Measurements from ENCODE around the gene DNTTIP2. TPM values are rescaled to one million over a fixed set of nuclear protein-coding genes. Genes with fewer than 3 reads are reported as not detected.
"Not testable (repeated sequence)": the region's sequence is repeated elsewhere in the genome, so short reads cannot be mapped to it uniquely, and the experiment has no call there.

Gene DNTTIP2
- total and polyA plus RNA-seq, 2 donors (not counting 3 experiments of a cell fraction or from before 2014, with no cell fraction given) = 8.0 to 53.7 TPM

- H3K36me3 ChIP-seq (ENCODE audit: control insufficient read depth in 2 of 2, extremely low read depth in 1 of 2, insufficient read depth in 2 of 2, low read length in 2 of 2) = peaks cover 8 to 46% of the 10 kb centered on the region in 2 experiments
- POLR2A ChIA-PET = no interaction called here
- no peak for FAIRE-seq
Measured at GRCh38 chr1:93871366-93871765, 7.6 kb downstream of the DNTTIP2 start.

DNA sequence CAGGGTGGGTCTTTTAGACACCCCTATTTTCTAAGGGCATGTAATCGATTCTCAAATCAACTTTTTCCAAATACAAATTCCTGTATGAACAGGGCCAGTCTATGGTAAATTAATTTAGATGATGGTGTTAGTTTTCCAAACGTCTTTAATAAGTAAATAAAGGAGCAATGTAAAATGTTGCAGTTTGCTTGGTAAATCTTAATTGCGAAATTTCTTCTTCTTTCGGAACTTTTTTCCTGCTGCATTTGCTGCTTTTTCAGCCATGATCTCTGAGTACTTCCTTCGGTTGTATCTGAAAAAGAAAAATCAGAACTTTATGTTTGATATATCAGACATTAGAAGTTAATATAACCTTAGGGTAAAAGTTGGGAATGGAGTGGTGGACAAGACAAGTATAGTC, 9.4 kb downstream of the DNTTIP2 start:
- POLR2A ChIA-PET = no interaction called here
- DNase-seq (ENCODE audit: low read depth, low spot score) = no peak
- BruUV-seq (replicated peaks) = no TSS peak

More at GRCh38 chr1:93871366-93871765, 7.6 kb downstream of the DNTTIP2 start:
- CTCF ChIA-PET = no interaction called here
- H3K9ac ChIP-seq (replicated peaks; ENCODE audit: extremely low read depth, insufficient read depth, low read length) = no peak overlapping the region
- TF ChIP-seq EZH2 (IDR thresholded peaks at IDR 0.05; ENCODE audit: borderline replicate concordance, low read depth, low read length, severe bottlenecking) = no peak
- no peaks in the 10 kb centered on the region for H3K9me3 ChIP-seq (replicated peaks; ENCODE audit: control insufficient read depth, insufficient read depth, low read length)
- no TSS peak for BruUV-seq (replicated peaks)
- H2AFZ ChIP-seq (ENCODE audit: low read depth, low read length) = no peak overlapping the region
- H3K4me1 ChIP-seq (ENCODE audit: control insufficient read depth, extremely low read depth, insufficient read depth, low read length) = peaks cover 5% of the 10 kb centered on the region
- no peaks in the 10 kb centered on the region for H3K9me1 ChIP-seq (replicated peaks; ENCODE audit: control insufficient read depth, extremely low read depth, insufficient read depth, low read length)
- DNase-seq (ENCODE audit: low read depth, low spot score) = no peak
- dilution Hi-C loops (cut with MboI; ENCODE audit: extremely low pct_ligation_motif_present, low sequenced_read_pairs) = no loop called here
- no peak overlapping the region for H3K4me2 ChIP-seq (ENCODE audit: insufficient read depth, low read length)
- H3K79me2 ChIP-seq (ENCODE audit: control insufficient read depth, insufficient read depth, low read length) = peaks cover 15% of the 10 kb centered on the region
- no peak overlapping the region for H3K4me3 ChIP-seq (replicated peaks in 1 of 3; ENCODE audit: insufficient read depth in 1 of 3, low read depth in 1 of 3, low read length in 3 of 3)
- H4K20me1 ChIP-seq (replicated peaks; ENCODE audit: control insufficient read depth, extremely low read depth, insufficient read depth, low read length) = no peaks in the 10 kb centered on the region
- H3K27ac ChIP-seq (ENCODE audit: insufficient read depth, low read depth, low read length) = no peak overlapping the region
- no peaks in the 10 kb centered on the region for H3K27me3 ChIP-seq (ENCODE audit: control insufficient read depth in 2 of 2, insufficient read depth in 2 of 2, low read length in 2 of 2)
- intact Hi-C loops (cut with micrococcal nuclease) = loop anchor here (5.0 kb wide), 1 partner anchor 466 kb away; no protein-coding TSS in a partner anchor

DNA sequence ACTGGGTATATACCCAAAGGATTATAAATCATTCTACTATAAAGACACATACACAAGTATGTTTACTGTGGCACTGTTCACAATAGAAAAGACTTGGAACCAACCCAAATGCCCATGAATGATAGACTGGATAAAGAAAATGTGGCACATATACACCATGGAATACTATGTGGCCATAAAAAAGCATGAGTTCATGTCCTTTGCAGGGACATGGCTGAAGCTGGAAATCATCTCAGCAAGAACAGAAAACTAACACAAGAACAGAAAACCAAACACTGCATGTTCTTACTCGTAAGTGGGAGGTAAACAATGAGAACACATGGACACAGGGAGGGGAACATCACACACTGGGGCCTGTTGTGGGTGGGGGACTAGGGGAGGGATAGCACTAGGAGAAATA, 10.5 kb downstream of the DNTTIP2 start:
- FAIRE-seq; H3K4me3 ChIP-seq (replicated peaks in 1 of 3; ENCODE audit: insufficient read depth in 1 of 3, low read depth in 1 of 3, low read length in 3 of 3); H3K27ac ChIP-seq (ENCODE audit: insufficient read depth, low read depth, low read length); H3K27me3 ChIP-seq (ENCODE audit: control insufficient read depth in 2 of 2, insufficient read depth in 2 of 2, low read length in 2 of 2); BruUV-seq (replicated peaks); POLR2A ChIA-PET; H3K9me3 ChIP-seq (replicated peaks; ENCODE audit: control insufficient read depth, insufficient read depth, low read length); H3K79me2 ChIP-seq (ENCODE audit: control insufficient read depth, insufficient read depth, low read length); H3K9me1 ChIP-seq (replicated peaks; ENCODE audit: control insufficient read depth, extremely low read depth, insufficient read depth, low read length); H3K4me2 ChIP-seq (ENCODE audit: insufficient read depth, low read length); DNase-seq (ENCODE audit: low read depth, low spot score); intact Hi-C loops (cut with micrococcal nuclease); dilution Hi-C loops (cut with MboI; ENCODE audit: extremely low pct_ligation_motif_present, low sequenced_read_pairs); H4K20me1 ChIP-seq (replicated peaks; ENCODE audit: control insufficient read depth, extremely low read depth, insufficient read depth, low read length); H2AFZ ChIP-seq (ENCODE audit: low read depth, low read length); H3K9ac ChIP-seq (replicated peaks; ENCODE audit: extremely low read depth, insufficient read depth, low read length); H3K4me1 ChIP-seq (ENCODE audit: control insufficient read depth, extremely low read depth, insufficient read depth, low read length): not testable (repeated sequence)
- H3K36me3 ChIP-seq (ENCODE audit: control insufficient read depth in 2 of 2, extremely low read depth in 1 of 2, insufficient read depth in 2 of 2, low read length in 2 of 2) = peaks cover 6 to 32% of the 10 kb centered on the region in 2 experiments
- CTCF ChIA-PET = interaction anchor here (1.1 to 1.3 kb wide), 2 partner anchors 431 to 564 kb away, joined by 4 read pairs; no protein-coding TSS in a partner anchor

More for the DNA sequence above, 9.4 kb downstream of the DNTTIP2 start:
- H3K27me3 ChIP-seq (ENCODE audit: control insufficient read depth in 2 of 2, insufficient read depth in 2 of 2, low read length in 2 of 2) = no peaks in the 10 kb centered on the region
- H3K36me3 ChIP-seq (ENCODE audit: control insufficient read depth in 2 of 2, extremely low read depth in 1 of 2, insufficient read depth in 2 of 2, low read length in 2 of 2) = peaks cover 8 to 36% of the 10 kb centered on the region in 2 experiments
- H3K79me2 ChIP-seq (ENCODE audit: control insufficient read depth, insufficient read depth, low read length) = peaks cover 2% of the 10 kb centered on the region
- no peak overlapping the region for H3K9ac ChIP-seq (replicated peaks; ENCODE audit: extremely low read depth, insufficient read depth, low read length)
- no peak overlapping the region for H2AFZ ChIP-seq (ENCODE audit: low read depth, low read length)
- intact Hi-C loops (cut with micrococcal nuclease) = loop anchor here (5.0 kb wide), 1 partner anchor 468 kb away; no protein-coding TSS in a partner anchor
- no peak overlapping the region for H3K4me3 ChIP-seq (replicated peaks in 1 of 3; ENCODE audit: insufficient read depth in 1 of 3, low read depth in 1 of 3, low read length in 3 of 3)
- H3K4me2 ChIP-seq (ENCODE audit: insufficient read depth, low read length) = no peak overlapping the region
- no peak overlapping the region for H3K27ac ChIP-seq (ENCODE audit: insufficient read depth, low read depth, low read length)
- no peaks in the 10 kb centered on the region for H3K9me3 ChIP-seq (replicated peaks; ENCODE audit: control insufficient read depth, insufficient read depth, low read length)
- no peak for TF ChIP-seq EZH2 (IDR thresholded peaks at IDR 0.05; ENCODE audit: borderline replicate concordance, low read depth, low read length, severe bottlenecking)
- TF ChIP-seq MAX (IDR thresholded peaks at IDR 0.05; ENCODE audit: insufficient read depth, insufficient read length) = no peak
- TF ChIP-seq POLR2AphosphoS5 (IDR thresholded peaks at IDR 0.05; ENCODE audit: insufficient read depth, low read depth, low read length) = no peak
- TF ChIP-seq FOS (IDR thresholded peaks at IDR 0.05; ENCODE audit: borderline replicate concordance, insufficient read depth, low read length) = no peak
- no peak for TF ChIP-seq MYC (IDR thresholded peaks at IDR 0.05; ENCODE audit: low read depth, low read length)
- no peak for TF ChIP-seq POLR2A (IDR thresholded peaks at IDR 0.05; ENCODE audit: low read depth, low read length)
- no peak for TF ChIP-seq GATA2 (IDR thresholded peaks at IDR 0.05; ENCODE audit: insufficient read depth, insufficient read length, low read depth, low read length)
- TF ChIP-seq JUN (IDR thresholded peaks at IDR 0.05; ENCODE audit: borderline replicate concordance, insufficient read depth, insufficient read length, low read depth) = no peak
- TF ChIP-seq, protein P1, sequence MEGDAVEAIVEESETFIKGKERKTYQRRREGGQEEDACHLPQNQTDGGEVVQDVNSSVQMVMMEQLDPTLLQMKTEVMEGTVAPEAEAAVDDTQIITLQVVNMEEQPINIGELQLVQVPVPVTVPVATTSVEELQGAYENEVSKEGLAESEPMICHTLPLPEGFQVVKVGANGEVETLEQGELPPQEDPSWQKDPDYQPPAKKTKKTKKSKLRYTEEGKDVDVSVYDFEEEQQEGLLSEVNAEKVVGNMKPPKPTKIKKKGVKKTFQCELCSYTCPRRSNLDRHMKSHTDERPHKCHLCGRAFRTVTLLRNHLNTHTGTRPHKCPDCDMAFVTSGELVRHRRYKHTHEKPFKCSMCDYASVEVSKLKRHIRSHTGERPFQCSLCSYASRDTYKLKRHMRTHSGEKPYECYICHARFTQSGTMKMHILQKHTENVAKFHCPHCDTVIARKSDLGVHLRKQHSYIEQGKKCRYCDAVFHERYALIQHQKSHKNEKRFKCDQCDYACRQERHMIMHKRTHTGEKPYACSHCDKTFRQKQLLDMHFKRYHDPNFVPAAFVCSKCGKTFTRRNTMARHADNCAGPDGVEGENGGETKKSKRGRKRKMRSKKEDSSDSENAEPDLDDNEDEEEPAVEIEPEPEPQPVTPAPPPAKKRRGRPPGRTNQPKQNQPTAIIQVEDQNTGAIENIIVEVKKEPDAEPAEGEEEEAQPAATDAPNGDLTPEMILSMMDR (IDR thresholded peaks at IDR 0.05; ENCODE audit: extremely low read depth in 1 of 2, insufficient read depth in 1 of 2, low read depth in 1 of 2, low read length in 2 of 2) = no peak
- H4K20me1 ChIP-seq (replicated peaks; ENCODE audit: control insufficient read depth, extremely low read depth, insufficient read depth, low read length) = no peaks in the 10 kb centered on the region
- FAIRE-seq = no peak
- CTCF ChIA-PET = interaction anchor here (1.1 to 1.3 kb wide), 2 partner anchors 432 to 565 kb away, joined by 4 read pairs; no protein-coding TSS in a partner anchor
- no peaks in the 10 kb centered on the region for H3K4me1 ChIP-seq (ENCODE audit: control insufficient read depth, extremely low read depth, insufficient read depth, low read length)
- dilution Hi-C loops (cut with MboI; ENCODE audit: extremely low pct_ligation_motif_present, low sequenced_read_pairs) = no loop called here
- H3K9me1 ChIP-seq (replicated peaks; ENCODE audit: control insufficient read depth, extremely low read depth, insufficient read depth, low read length) = no peaks in the 10 kb centered on the region
